ENCODE results near the gene EMC9. TPM values are rescaled to one million over a fixed set of nuclear protein-coding genes. Genes with fewer than 3 reads are reported as not detected.

The EMC9 gene
- polyA plus RNA-seq, 3 donors, result 6.4 to 9.4 (median 8.5) TPM

GRCh38 chr14:24119691-24120090 is 21.7 kb downstream of the EMC9 start:
- Mint-ChIP-seq H3K4me3 (peak overlapping the region in 1 of 2 donors; percentile 9), H3K4me1 (peaks cover 21% of the 10 kb centered on the region), H3K36me3 (peaks cover 65 to 88% of the 10 kb centered on the region in 2 donors), H3K27me3 (ENCODE audit: low read depth in 3 of 3) (peaks cover 0 to 8% (median 2%) of the 10 kb centered on the region in 3 donors), H3K27ac (no peak overlapping the region), H3K9me3 (no peaks in the 10 kb centered on the region)
- Histone ChIP-seq H3K27ac (ENCODE audit: low read depth in 1 of 2, low read length in 2 of 2) (no peak overlapping the region), H4K20me1 (ENCODE audit: insufficient read depth, low read length) (no peaks in the 10 kb centered on the region), H3K4me1 (ENCODE audit: control insufficient read depth in 1 of 2, insufficient read depth in 2 of 2, low read length in 2 of 2) (peaks cover 13 to 18% of the 10 kb centered on the region in 2 donors), H3K36me3 (replicated peaks in 1 of 2; ENCODE audit: control insufficient read depth in 1 of 2, insufficient read depth in 2 of 2, low read length in 2 of 2) (peaks cover 71 to 85% of the 10 kb centered on the region in 2 donors), H3K79me2 (ENCODE audit: insufficient read depth, low read length) (peaks cover 24% of the 10 kb centered on the region), H3K9me3 (replicated peaks in 1 of 2; ENCODE audit: control insufficient read depth in 1 of 2, insufficient read depth in 1 of 2, low read length in 2 of 2) (no peaks in the 10 kb centered on the region), H2AFZ (ENCODE audit: insufficient read depth, low read depth, low read length, poor library complexity, severe bottlenecking) (no peak overlapping the region), H3K9ac (ENCODE audit: insufficient read depth, low read length, poor library complexity, severe bottlenecking) (no peak overlapping the region), H3K27me3 (ENCODE audit: control insufficient read depth in 2 of 2, insufficient read depth in 2 of 2, low read length in 2 of 2) (no peaks in the 10 kb centered on the region), H3K4me2 (replicated peaks; ENCODE audit: extremely low read depth, low read length, poor library complexity, severe bottlenecking) (no peak overlapping the region), H3K4me3 (replicated peaks in 1 of 3; ENCODE audit: low read depth in 2 of 3, low read length in 3 of 3) (no peak overlapping the region)
- no peak for TF ChIP-seq CTCF (IDR thresholded peaks at IDR 0.05)
- WGBS (ENCODE audit: insufficient coverage), result 100% methylated on average over 5 of the region's 6 CpGs
- intact Hi-C loops (cut with micrococcal nuclease), result loop anchor here in 1 of 2 donors (10.0 kb wide), 2 partner anchors 175 to 1195 kb away; partner anchors contain the start of genes DHRS1, NOP9 and PRMT5
- no peak for DNase-seq

- Mint-ChIP-seq H3K9me3 (peaks cover 0 to 2% (median 0%) of the 10 kb centered on the region in 7 donors), H3K27me3 (ENCODE audit: low read depth in 3 of 3) (peaks cover 0 to 6% (median 2%) of the 10 kb centered on the region in 3 donors), H3K36me3 (peaks cover 47 to 63% of the 10 kb centered on the region in 2 donors), H3K4me1 (peaks cover 18% of the 10 kb centered on the region), H3K4me3 (no peak overlapping the region), H3K27ac (peak overlapping the region in 1 of 7 donors; percentile 6)
- Histone ChIP-seq H3K9me3 (replicated peaks in 1 of 2; ENCODE audit: control insufficient read depth in 1 of 2, insufficient read depth in 1 of 2, low read length in 2 of 2) (no peaks in the 10 kb centered on the region), H3K4me2 (replicated peaks; ENCODE audit: extremely low read depth, low read length, poor library complexity, severe bottlenecking) (no peak overlapping the region), H4K20me1 (ENCODE audit: insufficient read depth, low read length) (no peaks in the 10 kb centered on the region), H3K9ac (ENCODE audit: insufficient read depth, low read length, poor library complexity, severe bottlenecking) (no peak overlapping the region), H3K79me2 (ENCODE audit: insufficient read depth, low read length) (peaks cover 24% of the 10 kb centered on the region), H3K27ac (ENCODE audit: low read depth in 1 of 2, low read length in 2 of 2) (no peak overlapping the region), H3K27me3 (ENCODE audit: control insufficient read depth in 2 of 2, insufficient read depth in 2 of 2, low read length in 2 of 2) (no peaks in the 10 kb centered on the region), H3K4me3 (replicated peaks in 1 of 3; ENCODE audit: low read depth in 2 of 3, low read length in 3 of 3) (no peak overlapping the region), H2AFZ (ENCODE audit: insufficient read depth, low read depth, low read length, poor library complexity, severe bottlenecking) (no peak overlapping the region), H3K36me3 (replicated peaks in 1 of 2; ENCODE audit: control insufficient read depth in 1 of 2, insufficient read depth in 2 of 2, low read length in 2 of 2) (peaks cover 50 to 60% of the 10 kb centered on the region in 2 donors), H3K4me1 (ENCODE audit: control insufficient read depth in 1 of 2, insufficient read depth in 2 of 2, low read length in 2 of 2) (peaks cover 19 to 27% of the 10 kb centered on the region in 2 donors)
- WGBS (ENCODE audit: insufficient coverage), result 97% methylated on average over 5 of the region's 6 CpGs
- intact Hi-C loops (cut with micrococcal nuclease), result loop anchor here in 1 of 2 donors (10.0 kb wide), 2 partner anchors 178 to 1192 kb away; partner anchors contain the start of genes DHRS1, NOP9 and PRMT5
- TF ChIP-seq CTCF (IDR thresholded peaks at IDR 0.05), result no peak
- DNase-seq, result no peak
Measured at GRCh38 chr14:24117179-24117578, 24.2 kb downstream of the EMC9 start.

Measured in CD14-positive monocyte (primary cell).